Keratinocyte (primary cell): Measurements from ENCODE around the gene TP63. TPM values are rescaled to one million over a fixed set of nuclear protein-coding genes. Genes with fewer than 3 reads are reported as not detected.

ENCODE experiments used
- DNase-seq: peaks from one replicate; pipeline ENCODE4 v3.0.0-alpha.2; 2011; ENCODE audit warnings: low read depth, missing footprints, low spot score
- FAIRE-seq: peaks from 2 replicates; lab custom pipeline; 2011; peaks lifted over from hg19 to GRCh38; lab: Jason Lieb, UNC
- H2AFZ ChIP-seq: 2 replicates; pipeline ENCODE4 v1.6.0; 2012; ENCODE audit warnings: low read length, control low read depth, inconsistent platforms; ENCODE audit not compliant: control insufficient read depth
- H3K27ac ChIP-seq: 2 replicates; pipeline ENCODE4 v1.5.1; 2011; ENCODE audit warnings: low read length; ENCODE audit not compliant: control insufficient read depth, insufficient read depth
- H3K27me3 ChIP-seq: 3 replicates; pipeline ENCODE4 v1.6.0; 2011; ENCODE audit warnings: low read length; ENCODE audit not compliant: control insufficient read depth, insufficient read depth; ENCODE audit errors: extremely low read depth
- H3K36me3 ChIP-seq, 2 experiments: 2 replicates in 1 of 2; 3 replicates in 1 of 2; pipeline ENCODE4 v1.5.1; 2011; ENCODE audit warnings: low read length in 2 of 2, mild to moderate bottlenecking in 1 of 2; ENCODE audit not compliant: control insufficient read depth in 2 of 2, insufficient read depth in 2 of 2; ENCODE audit errors: extremely low read depth in 1 of 2
- H3K4me1 ChIP-seq: 3 replicates; pipeline ENCODE4 v1.5.1; 2011; ENCODE audit warnings: low read length; ENCODE audit not compliant: control insufficient read depth, insufficient read depth; ENCODE audit errors: extremely low read depth
- H3K4me2 ChIP-seq: 3 replicates; pipeline ENCODE4 v1.6.0; 2011; ENCODE audit warnings: low read depth, low read length; ENCODE audit not compliant: control insufficient read depth, insufficient read depth; ENCODE audit errors: extremely low read depth
- H3K4me3 ChIP-seq, 3 experiments: fragments of 200-600 bp in 1 of 3; sonication (generic) in 1 of 3; 2 replicates in 2 of 3; 3 replicates in 1 of 3; pipeline ENCODE4 v1.5.1; 2011 to 2016; ENCODE audit warnings: low read length in 3 of 3, mild to moderate bottlenecking in 3 of 3, control low read depth in 2 of 3, inconsistent platforms in 1 of 3, low read depth in 1 of 3, mixed read lengths in 1 of 3, mixed run types in 1 of 3, moderate library complexity in 1 of 3; ENCODE audit not compliant: control insufficient read depth in 2 of 3, insufficient read depth in 2 of 3; ENCODE audit errors: extremely low read depth in 1 of 3
- H3K79me2 ChIP-seq: 2 replicates; pipeline ENCODE4 v1.6.0; 2012; ENCODE audit warnings: low read length; ENCODE audit not compliant: control insufficient read depth, insufficient read depth
- H3K9ac ChIP-seq: 3 replicates; pipeline ENCODE4 v1.6.0; 2011; ENCODE audit warnings: low read length; ENCODE audit not compliant: control insufficient read depth, insufficient read depth; ENCODE audit errors: extremely low read depth
- H3K9me1 ChIP-seq: 3 replicates; pipeline ENCODE4 v1.6.0; 2011; ENCODE audit warnings: low read length; ENCODE audit not compliant: control insufficient read depth, insufficient read depth; ENCODE audit errors: extremely low read depth
- H3K9me3 ChIP-seq: 2 replicates; pipeline ENCODE4 v1.5.1; 2012; ENCODE audit warnings: low read depth, low read length; ENCODE audit not compliant: control insufficient read depth
- H4K20me1 ChIP-seq: 3 replicates; pipeline ENCODE4 v1.6.0; 2011; ENCODE audit warnings: low read length; ENCODE audit not compliant: control insufficient read depth, insufficient read depth; ENCODE audit errors: extremely low read depth
- EZH2 ChIP-seq: IDR thresholded peaks from one replicate; pipeline ENCODE4 v1.6.1; 2012; ENCODE audit warnings: inconsistent platforms, mild to moderate bottlenecking, low read length, moderate library complexity
- dilution Hi-C: fragments of 300-500 bp; cut with MboI; formaldehyde crosslinking; loops from one replicate; pipeline ENCODE4 v1.7.0; 2020; ENCODE audit warnings: low sequenced_read_pairs; ENCODE audit not compliant: extremely low pct_ligation_motif_present
- polyA plus RNA-seq, 5 experiments: library from polyadenylated mRNA; depleted of rRNA in 3 of 5; stranded (reverse) in 3 of 5; stranded (forward) in 1 of 5; unstranded in 1 of 5; fragments of >200 nt; gene quantifications; 1 replicate in 1 of 5; 2 replicates in 3 of 5; 3 replicates in 1 of 5; pipeline versions ENCODE4 v1.2.1 to v1.2.3, GENCODE V29; 2011 to 2012; ENCODE audit warnings: missing spikeins in 2 of 5, low read depth in 1 of 5, low replicate concordance in 1 of 5
- TF ChIP-seq, protein P1 (sequence below), 3 experiments: IDR thresholded peaks in 1 of 3; conservative IDR thresholded peaks in 1 of 3; optimal IDR thresholded peaks in 1 of 3; 2 replicates in 2 of 3; 3 replicates in 1 of 3; pipeline versions ENCODE3 to v1.5.1; 2011; ENCODE audit warnings: low read length in 3 of 3, mild to moderate bottlenecking in 3 of 3, moderate library complexity in 2 of 3, control low read depth in 1 of 3, inconsistent platforms in 1 of 3; ENCODE audit not compliant: insufficient read depth in 2 of 3; ENCODE audit errors: extremely low read depth in 1 of 3

Gene TP63
- polyA plus RNA-seq, 1 donor (not counting 4 experiments of a cell fraction or from before 2014, with no cell fraction given) = 214 TPM

DNA sequence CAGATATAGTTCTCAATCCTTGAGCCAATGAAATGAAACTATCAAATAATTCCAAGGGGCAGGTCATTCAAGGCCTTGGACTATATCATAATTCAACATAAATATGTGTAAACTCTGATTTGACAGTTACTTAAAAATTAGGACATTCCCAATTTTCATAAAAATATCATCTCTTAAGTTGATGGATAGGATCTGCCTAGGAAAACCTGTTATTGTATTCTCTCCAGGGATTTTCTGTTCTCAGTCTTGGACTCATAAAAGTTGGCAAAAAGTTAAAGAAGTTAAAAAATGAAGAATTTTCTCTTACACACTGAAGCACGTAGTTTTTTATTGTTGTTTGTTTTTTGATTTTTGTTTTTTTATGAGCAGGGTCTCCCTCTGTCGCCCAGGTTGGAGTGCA lies 109.0 kb downstream of the TP63 start:
- Histone ChIP-seq H2AFZ (no peak overlapping the region), H4K20me1 (no peaks in the 10 kb centered on the region), H3K4me1 (no peaks in the 10 kb centered on the region), H3K36me3 (no peaks in the 10 kb centered on the region), H3K27me3 (no peaks in the 10 kb centered on the region), H3K4me2 (no peak overlapping the region), H3K4me3 (no peak overlapping the region), H3K9me1 (no peaks in the 10 kb centered on the region), H3K79me2 (no peaks in the 10 kb centered on the region), H3K9ac (no peak overlapping the region), H3K27ac (no peak overlapping the region), H3K9me3 (no peaks in the 10 kb centered on the region)
- DNase-seq (no peak), FAIRE-seq (no peak)
- TF ChIP-seq, protein P1, sequence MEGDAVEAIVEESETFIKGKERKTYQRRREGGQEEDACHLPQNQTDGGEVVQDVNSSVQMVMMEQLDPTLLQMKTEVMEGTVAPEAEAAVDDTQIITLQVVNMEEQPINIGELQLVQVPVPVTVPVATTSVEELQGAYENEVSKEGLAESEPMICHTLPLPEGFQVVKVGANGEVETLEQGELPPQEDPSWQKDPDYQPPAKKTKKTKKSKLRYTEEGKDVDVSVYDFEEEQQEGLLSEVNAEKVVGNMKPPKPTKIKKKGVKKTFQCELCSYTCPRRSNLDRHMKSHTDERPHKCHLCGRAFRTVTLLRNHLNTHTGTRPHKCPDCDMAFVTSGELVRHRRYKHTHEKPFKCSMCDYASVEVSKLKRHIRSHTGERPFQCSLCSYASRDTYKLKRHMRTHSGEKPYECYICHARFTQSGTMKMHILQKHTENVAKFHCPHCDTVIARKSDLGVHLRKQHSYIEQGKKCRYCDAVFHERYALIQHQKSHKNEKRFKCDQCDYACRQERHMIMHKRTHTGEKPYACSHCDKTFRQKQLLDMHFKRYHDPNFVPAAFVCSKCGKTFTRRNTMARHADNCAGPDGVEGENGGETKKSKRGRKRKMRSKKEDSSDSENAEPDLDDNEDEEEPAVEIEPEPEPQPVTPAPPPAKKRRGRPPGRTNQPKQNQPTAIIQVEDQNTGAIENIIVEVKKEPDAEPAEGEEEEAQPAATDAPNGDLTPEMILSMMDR (optimal IDR thresholded peaks at IDR 0.05 in 1 of 3, IDR thresholded peaks at IDR 0.05 in 1 of 3, conservative IDR thresholded peaks at IDR 0.05 in 1 of 3; ENCODE audit: extremely low read depth in 1 of 3, insufficient read depth in 2 of 3, low read length in 3 of 3) = no peak
- TF ChIP-seq EZH2 = no peak
- dilution Hi-C loops = no loop called here

- no peak overlapping the region for H3K4me3 ChIP-seq
- H3K36me3 ChIP-seq = no peaks in the 10 kb centered on the region
- no peak overlapping the region for H2AFZ ChIP-seq
- no peaks in the 10 kb centered on the region for H3K79me2 ChIP-seq
- no peaks in the 10 kb centered on the region for H3K9me1 ChIP-seq
- no peaks in the 10 kb centered on the region for H3K27me3 ChIP-seq
- H3K4me2 ChIP-seq = no peak overlapping the region
- no peak overlapping the region for H3K9ac ChIP-seq
- H3K27ac ChIP-seq = no peak overlapping the region
- FAIRE-seq (no peak), DNase-seq (no peak)
- H4K20me1 ChIP-seq = no peaks in the 10 kb centered on the region
- no peaks in the 10 kb centered on the region for H3K9me3 ChIP-seq
- dilution Hi-C loops = no loop called here
- TF ChIP-seq, protein P1 (optimal IDR thresholded peaks at IDR 0.05 in 1 of 3, IDR thresholded peaks at IDR 0.05 in 1 of 3, conservative IDR thresholded peaks at IDR 0.05 in 1 of 3; ENCODE audit: extremely low read depth in 1 of 3, insufficient read depth in 2 of 3, low read length in 3 of 3) = peak in 2 of 3 experiments; percentile 15 to 21
- no peak for TF ChIP-seq EZH2
- no peaks in the 10 kb centered on the region for H3K4me1 ChIP-seq
These were observed 113.0 kb downstream of the TP63 start for GRCh38 chr3:189744235-189744634.
